ENCODE data around the gene CPT1A. TPM values are rescaled to one million over a fixed set of nuclear protein-coding genes. Genes with fewer than 3 reads are reported as not detected.

Gene CPT1A
- total and polyA plus RNA-seq, 10 of the 15 experiments (the other 5 are each of a cell fraction or from before 2014, with no cell fraction given): 1.1 to 17.5 (median 6.0) TPM

DNA sequence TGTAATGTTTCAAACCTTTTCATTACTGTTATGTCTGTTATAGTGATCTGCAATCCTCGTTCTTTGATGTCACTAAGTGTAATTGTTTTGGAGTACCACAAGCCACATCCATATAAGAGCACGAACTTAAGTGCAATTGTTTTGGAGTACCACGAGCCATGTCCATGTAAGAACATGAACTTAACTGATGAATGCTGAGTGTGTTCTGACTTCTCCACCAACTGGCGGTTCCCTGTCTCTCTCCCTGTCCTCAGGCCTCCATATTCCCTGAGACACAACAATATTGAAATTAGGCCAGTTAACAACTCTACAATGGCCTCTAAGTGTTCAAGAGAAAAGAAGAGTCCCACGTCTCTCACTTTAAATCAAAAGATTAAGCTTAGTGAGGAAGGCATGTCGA, 113.9 kb downstream of the CPT1A start:
- no peak overlapping the region for H3K27ac ChIP-seq (ENCODE audit: control insufficient read depth, insufficient read depth)
- H3K4me1 ChIP-seq (ENCODE audit: control insufficient read depth, insufficient read depth, low read length): no peaks in the 10 kb centered on the region
- peaks cover 0 to 1% of the 10 kb centered on the region in 2 experiments; a peak in 2 of 4 replicates for H3K27me3 ChIP-seq (replicated peaks in 1 of 2; ENCODE audit: control insufficient read depth in 2 of 2, insufficient read depth in 2 of 2, low read length in 1 of 2)
- H3K9ac ChIP-seq (ENCODE audit: control insufficient read depth, insufficient read depth, low read length): no peak overlapping the region
- H4K20me1 ChIP-seq (ENCODE audit: control insufficient read depth, insufficient read depth): no peaks in the 10 kb centered on the region
- ChIA-PET POLR2A (no interaction called here), RAD21 (ENCODE audit: unreplicated experiment) (no interaction called here), CTCF (no interaction called here), SMC1A (ENCODE audit: uncharacterized antibody, unreplicated experiment) (no interaction called here)
- no peaks in the 10 kb centered on the region for H3K79me2 ChIP-seq (ENCODE audit: control insufficient read depth, insufficient read depth, low read length)
- FAIRE-seq (no peak), DNase-seq (ENCODE audit: low read depth, low spot score) (no peak), ATAC-seq (no peak)
- H3K36me3 ChIP-seq (ENCODE audit: control insufficient read depth in 2 of 2, insufficient read depth in 2 of 2, low read length in 1 of 2): no peaks in the 10 kb centered on the region
- TF ChIP-seq NR2C1 (IDR thresholded peaks at IDR 0.05) (no peak), BMI1 (IDR thresholded peaks at IDR 0.05; ENCODE audit: borderline replicate concordance) (no peak), ZNF217 (IDR thresholded peaks at IDR 0.05) (no peak)
- 8% methylated on average over 6 of the region's 6 CpGs for WGBS (ENCODE audit: insufficient coverage, insufficient replicate concordance, low lambda C conversion rate, missing lambda C conversion rate)
- no peak overlapping the region for H3K4me3 ChIP-seq
- no peak overlapping the region for H3K4me2 ChIP-seq (ENCODE audit: control insufficient read depth, insufficient read depth)
- H3K9me3 ChIP-seq (replicated peaks; ENCODE audit: control insufficient read depth, insufficient read depth, low read length): no peaks in the 10 kb centered on the region
- no TSS peak for BruUV-seq (replicated peaks)
- intact Hi-C loops (cut with micrococcal nuclease; ENCODE audit: unreplicated experiment) (no loop called here), in situ Hi-C loops (cut with MboI) (no loop called here)
- no peak overlapping the region for H2AFZ ChIP-seq (ENCODE audit: control insufficient read depth, low read depth, low read length)

DNA sequence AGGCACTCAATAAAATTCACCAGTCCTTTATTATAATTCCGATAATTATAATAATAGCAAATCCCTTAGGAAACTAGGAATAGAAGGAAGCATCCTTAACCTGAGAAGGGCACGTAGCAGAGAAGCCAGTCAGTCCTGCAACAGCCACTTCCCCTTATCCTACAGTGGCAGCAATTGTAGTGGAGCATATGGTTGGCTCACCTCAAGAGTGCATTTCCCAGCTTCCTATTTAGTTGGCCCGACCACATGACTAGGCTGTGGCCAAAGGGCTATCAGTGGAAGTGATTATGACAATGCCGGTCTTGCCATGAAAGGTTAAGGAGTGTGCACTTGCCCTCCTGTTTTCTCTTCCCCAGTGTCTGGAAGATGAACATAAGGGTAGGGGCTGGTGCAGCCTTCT, 117.4 kb downstream of the CPT1A start:
- no peaks in the 10 kb centered on the region; the same call in 2 of the 3 replicates for H3K9me3 ChIP-seq (replicated peaks; ENCODE audit: control insufficient read depth, insufficient read depth, low read length)
- H3K27me3 ChIP-seq (replicated peaks in 1 of 2; ENCODE audit: control insufficient read depth in 2 of 2, insufficient read depth in 2 of 2, low read length in 1 of 2): peaks cover 0 to 1% of the 10 kb centered on the region in 2 experiments; a peak in 2 of 4 replicates
- ChIA-PET SMC1A (ENCODE audit: uncharacterized antibody, unreplicated experiment) (no interaction called here), CTCF (no interaction called here), RAD21 (ENCODE audit: unreplicated experiment) (no interaction called here), POLR2A (no interaction called here)
- H3K4me3 ChIP-seq: no peak overlapping the region
- no peak overlapping the region for H3K9ac ChIP-seq (ENCODE audit: control insufficient read depth, insufficient read depth, low read length)
- no peaks in the 10 kb centered on the region for H3K4me1 ChIP-seq (ENCODE audit: control insufficient read depth, insufficient read depth, low read length)
- no peak overlapping the region for H3K27ac ChIP-seq (ENCODE audit: control insufficient read depth, insufficient read depth)
- TF ChIP-seq BCL11A (IDR thresholded peaks at IDR 0.05; ENCODE audit: low read depth, low read length) (no peak), CBX3 (IDR thresholded peaks at IDR 0.05; ENCODE audit: borderline replicate concordance, low read depth) (no peak), STAT3 (IDR thresholded peaks at IDR 0.05; ENCODE audit: low read depth, low read length) (no peak), ZZZ3 (IDR thresholded peaks at IDR 0.05; ENCODE audit: control insufficient read depth, insufficient read length, low read depth) (no peak), HDGF (IDR thresholded peaks at IDR 0.05) (no peak), FOXK2 (IDR thresholded peaks at IDR 0.05) (no peak), TCF3 (IDR thresholded peaks at IDR 0.05; ENCODE audit: borderline replicate concordance, insufficient read depth, low read depth, low read length) (no peak), NRF1 (conservative IDR thresholded peaks at IDR 0.05; ENCODE audit: low read depth, low read length) (no peak), NFYB (IDR thresholded peaks at IDR 0.05; ENCODE audit: insufficient read depth, low read depth, low read length) (no peak), ETV6 (conservative IDR thresholded peaks at IDR 0.05 in 1 of 2, IDR thresholded peaks at IDR 0.05 in 1 of 2; ENCODE audit: borderline replicate concordance in 1 of 2, low read depth in 1 of 2) (no peak), NFIC (IDR thresholded peaks at IDR 0.05; ENCODE audit: low read depth, low read length) (no peak), CBX5 (IDR thresholded peaks at IDR 0.05; ENCODE audit: low read depth) (no peak)
- TF ChIP-seq, protein P1, sequence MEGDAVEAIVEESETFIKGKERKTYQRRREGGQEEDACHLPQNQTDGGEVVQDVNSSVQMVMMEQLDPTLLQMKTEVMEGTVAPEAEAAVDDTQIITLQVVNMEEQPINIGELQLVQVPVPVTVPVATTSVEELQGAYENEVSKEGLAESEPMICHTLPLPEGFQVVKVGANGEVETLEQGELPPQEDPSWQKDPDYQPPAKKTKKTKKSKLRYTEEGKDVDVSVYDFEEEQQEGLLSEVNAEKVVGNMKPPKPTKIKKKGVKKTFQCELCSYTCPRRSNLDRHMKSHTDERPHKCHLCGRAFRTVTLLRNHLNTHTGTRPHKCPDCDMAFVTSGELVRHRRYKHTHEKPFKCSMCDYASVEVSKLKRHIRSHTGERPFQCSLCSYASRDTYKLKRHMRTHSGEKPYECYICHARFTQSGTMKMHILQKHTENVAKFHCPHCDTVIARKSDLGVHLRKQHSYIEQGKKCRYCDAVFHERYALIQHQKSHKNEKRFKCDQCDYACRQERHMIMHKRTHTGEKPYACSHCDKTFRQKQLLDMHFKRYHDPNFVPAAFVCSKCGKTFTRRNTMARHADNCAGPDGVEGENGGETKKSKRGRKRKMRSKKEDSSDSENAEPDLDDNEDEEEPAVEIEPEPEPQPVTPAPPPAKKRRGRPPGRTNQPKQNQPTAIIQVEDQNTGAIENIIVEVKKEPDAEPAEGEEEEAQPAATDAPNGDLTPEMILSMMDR (IDR thresholded peaks at IDR 0.05 in 2 of 3, conservative IDR thresholded peaks at IDR 0.05 in 1 of 3; ENCODE audit: control insufficient read depth in 2 of 3, extremely low read depth in 1 of 3, insufficient read depth in 1 of 3, low read depth in 3 of 3, low read length in 3 of 3): no peak
- in situ Hi-C loops (cut with MboI): no loop called here
- no peaks in the 10 kb centered on the region for H3K36me3 ChIP-seq (ENCODE audit: control insufficient read depth in 2 of 2, insufficient read depth in 2 of 2, low read length in 1 of 2)
- no peak overlapping the region for H2AFZ ChIP-seq (ENCODE audit: control insufficient read depth, low read depth, low read length)
- ATAC-seq (no peak), FAIRE-seq (no peak), DNase-seq (ENCODE audit: low read depth, low spot score) (no peak)
- H4K20me1 ChIP-seq (ENCODE audit: control insufficient read depth, insufficient read depth): no peaks in the 10 kb centered on the region
- 34% methylated on average over 4 of the region's 4 CpGs for WGBS (ENCODE audit: insufficient coverage, insufficient replicate concordance, low lambda C conversion rate, missing lambda C conversion rate)
- H3K79me2 ChIP-seq (ENCODE audit: control insufficient read depth, insufficient read depth, low read length): no peaks in the 10 kb centered on the region
- no TSS peak for BruUV-seq (replicated peaks)
- intact Hi-C loops (cut with micrococcal nuclease; ENCODE audit: unreplicated experiment): no loop called here
- no peak overlapping the region for H3K4me2 ChIP-seq (ENCODE audit: control insufficient read depth, insufficient read depth)
